Measurements from ENCODE around the gene COPZ1.

The COPZ1 gene

DNA sequence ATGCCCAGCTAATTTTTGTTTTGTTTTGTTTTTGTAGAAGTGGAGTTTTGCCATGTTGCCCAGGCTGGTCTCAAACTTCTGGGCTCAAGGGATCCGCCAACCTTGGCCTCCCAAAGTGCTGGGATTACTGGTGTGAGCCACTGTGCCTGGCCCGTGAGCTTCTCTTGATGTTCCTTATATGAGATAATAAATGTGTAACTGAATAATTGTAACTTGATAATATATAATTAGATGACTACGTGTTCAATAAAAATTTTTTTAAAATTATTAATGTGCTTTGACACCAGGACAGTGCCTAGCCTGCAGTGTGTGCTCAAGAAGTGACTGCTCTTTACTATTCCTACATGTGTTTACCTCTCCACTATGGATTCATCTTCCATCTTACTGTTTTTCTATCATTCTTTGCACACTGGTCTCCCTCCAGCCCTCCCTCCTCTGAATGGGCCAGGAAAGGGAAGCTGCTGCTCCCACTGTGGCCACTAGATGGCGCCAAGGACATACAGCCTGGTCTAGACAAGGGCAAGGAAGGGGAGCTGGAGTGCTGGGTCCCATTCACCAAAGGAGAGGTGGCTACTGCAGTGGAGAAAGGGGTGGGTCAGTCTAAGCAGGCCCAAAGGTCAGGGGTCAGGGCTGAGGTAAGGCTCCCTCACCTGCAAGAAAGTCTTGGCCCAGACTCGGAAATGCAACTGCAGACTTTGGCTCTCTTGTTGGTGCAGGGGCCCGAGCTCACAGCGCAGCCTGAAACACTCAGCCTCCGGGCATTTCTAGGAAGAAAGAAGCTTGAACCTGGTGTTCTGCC is 74.3 kb downstream of the COPZ1 start:
- peak; percentile 91 for DNase-seq

DNA sequence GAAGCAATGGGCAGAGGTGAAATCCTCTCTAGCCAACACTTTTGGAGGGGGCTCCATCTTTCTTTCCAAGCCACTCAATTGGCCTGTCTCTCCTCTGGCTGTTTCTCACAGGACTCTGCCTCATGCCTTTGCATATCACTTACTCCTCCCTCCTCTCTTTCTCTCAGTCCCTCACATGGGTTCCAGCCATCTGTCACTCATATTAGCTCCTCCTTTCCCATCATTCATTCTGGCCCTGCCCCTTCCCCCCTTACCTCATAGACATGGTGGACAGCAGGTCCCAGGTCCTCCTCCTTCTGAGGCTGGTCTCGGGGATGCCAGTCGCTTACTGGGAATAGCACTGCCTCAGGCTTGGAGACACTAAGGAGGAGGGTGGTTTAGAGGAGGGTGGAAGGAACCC is 76.2 kb downstream of the COPZ1 start:
- DNase-seq, result no peak

Measured in CD4-positive, alpha-beta T cell treated with Interleukin-17A for 4 hours (primary cell).